Measurements from ENCODE around the gene TNFRSF6B.
A peak's percentile ranks its signal among the peaks of the same experiment; 100 is the strongest.

DNA sequence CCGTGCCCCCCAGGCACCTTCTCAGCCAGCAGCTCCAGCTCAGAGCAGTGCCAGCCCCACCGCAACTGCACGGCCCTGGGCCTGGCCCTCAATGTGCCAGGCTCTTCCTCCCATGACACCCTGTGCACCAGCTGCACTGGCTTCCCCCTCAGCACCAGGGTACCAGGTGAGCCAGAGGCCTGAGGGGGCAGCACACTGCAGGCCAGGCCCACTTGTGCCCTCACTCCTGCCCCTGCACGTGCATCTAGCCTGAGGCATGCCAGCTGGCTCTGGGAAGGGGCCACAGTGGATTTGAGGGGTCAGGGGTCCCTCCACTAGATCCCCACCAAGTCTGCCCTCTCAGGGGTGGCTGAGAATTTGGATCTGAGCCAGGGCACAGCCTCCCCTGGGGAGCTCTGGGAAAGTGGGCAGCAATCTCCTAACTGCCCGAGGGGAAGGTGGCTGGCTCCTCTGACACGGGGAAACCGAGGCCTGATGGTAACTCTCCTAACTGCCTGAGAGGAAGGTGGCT is 960 bp downstream of the TNFRSF6B start:
- TF ChIP-seq POLR2AphosphoS5 (IDR thresholded peaks at IDR 0.05; ENCODE audit: low read depth, low read length) (peak; percentile 44; the same call in 1 of the 2 replicates), SIN3A (IDR thresholded peaks at IDR 0.05; ENCODE audit: borderline replicate concordance, insufficient read depth, low read length) (no peak)

Data from PFSK-1 (cell line).